ENCODE measurements around the gene DNAH14.

DNA sequence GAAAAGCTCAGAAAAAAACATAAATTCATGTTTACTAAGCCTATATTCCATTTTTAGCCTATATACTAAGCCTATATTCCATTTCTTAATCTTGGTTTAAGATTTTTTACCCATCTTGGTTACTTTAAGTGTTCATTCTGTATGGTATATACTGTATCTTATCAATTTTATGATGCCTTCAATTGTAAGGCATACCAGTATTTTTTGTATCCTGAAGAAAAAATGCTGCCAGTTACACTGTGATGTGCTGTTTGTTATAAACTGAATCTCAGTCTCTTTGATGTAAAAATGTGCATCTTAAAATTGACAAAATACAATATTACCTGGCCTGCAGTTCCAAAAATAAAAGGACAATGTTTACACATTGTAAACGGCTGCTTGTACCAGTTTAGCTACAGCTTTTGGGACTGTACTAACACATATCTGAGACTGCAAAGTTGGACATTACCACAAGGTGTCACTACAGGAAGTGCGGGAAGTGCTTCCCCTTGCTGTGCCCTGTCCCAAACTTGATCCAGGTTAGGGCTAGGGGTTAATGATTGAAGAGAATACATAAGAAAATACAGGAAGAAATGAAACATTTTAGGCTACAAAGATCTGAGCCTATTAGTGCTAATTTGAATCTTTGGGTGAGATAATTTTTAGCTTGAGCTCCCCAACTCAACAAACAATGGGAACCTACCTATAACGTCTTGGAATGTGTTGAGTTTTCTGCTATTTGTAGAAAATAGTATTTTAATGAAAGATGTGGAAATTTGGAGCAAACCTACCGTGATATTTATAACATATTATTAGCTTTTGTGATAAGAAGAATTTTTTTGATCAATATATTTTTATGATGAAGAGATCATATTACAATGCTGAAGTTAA is 389.5 kb downstream of the DNAH14 start:
- TF ChIP-seq POLR2A (IDR thresholded peaks at IDR 0.05; ENCODE audit: low read depth, low read length) = no peak
- TF ChIP-seq, protein P1, sequence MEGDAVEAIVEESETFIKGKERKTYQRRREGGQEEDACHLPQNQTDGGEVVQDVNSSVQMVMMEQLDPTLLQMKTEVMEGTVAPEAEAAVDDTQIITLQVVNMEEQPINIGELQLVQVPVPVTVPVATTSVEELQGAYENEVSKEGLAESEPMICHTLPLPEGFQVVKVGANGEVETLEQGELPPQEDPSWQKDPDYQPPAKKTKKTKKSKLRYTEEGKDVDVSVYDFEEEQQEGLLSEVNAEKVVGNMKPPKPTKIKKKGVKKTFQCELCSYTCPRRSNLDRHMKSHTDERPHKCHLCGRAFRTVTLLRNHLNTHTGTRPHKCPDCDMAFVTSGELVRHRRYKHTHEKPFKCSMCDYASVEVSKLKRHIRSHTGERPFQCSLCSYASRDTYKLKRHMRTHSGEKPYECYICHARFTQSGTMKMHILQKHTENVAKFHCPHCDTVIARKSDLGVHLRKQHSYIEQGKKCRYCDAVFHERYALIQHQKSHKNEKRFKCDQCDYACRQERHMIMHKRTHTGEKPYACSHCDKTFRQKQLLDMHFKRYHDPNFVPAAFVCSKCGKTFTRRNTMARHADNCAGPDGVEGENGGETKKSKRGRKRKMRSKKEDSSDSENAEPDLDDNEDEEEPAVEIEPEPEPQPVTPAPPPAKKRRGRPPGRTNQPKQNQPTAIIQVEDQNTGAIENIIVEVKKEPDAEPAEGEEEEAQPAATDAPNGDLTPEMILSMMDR (IDR thresholded peaks at IDR 0.05; ENCODE audit: extremely low read depth in 1 of 2, insufficient read depth in 1 of 2, low read depth in 1 of 2, low read length in 2 of 2) = peak; percentile 66 to 69
- TF ChIP-seq EZH2 (IDR thresholded peaks at IDR 0.05; ENCODE audit: borderline replicate concordance, low read depth, low read length, severe bottlenecking) = no peak

Measured in endothelial cell of umbilical vein (primary cell).